ENCODE data around the gene GLIPR2.
"Not testable (repeated sequence)": the region's sequence is repeated elsewhere in the genome, so short reads cannot be mapped to it uniquely, and the experiment has no call there.

GRCh38 chr9:36087054-36087453, 49.5 kb upstream of the GLIPR2 start:
- TF ChIP-seq CTCF (IDR thresholded peaks at IDR 0.05; ENCODE audit: extremely low read depth in 1 of 2, insufficient read depth in 1 of 2, low read depth in 1 of 2, low read length in 2 of 2); POLR2A (IDR thresholded peaks at IDR 0.05; ENCODE audit: low read depth, low read length): not testable (repeated sequence)
